ENCODE data around the gene CNST.
"Not testable (repeated sequence)": the region's sequence is repeated elsewhere in the genome, so short reads cannot be mapped to it uniquely, and the experiment has no call there.

Gene CNST

DNA sequence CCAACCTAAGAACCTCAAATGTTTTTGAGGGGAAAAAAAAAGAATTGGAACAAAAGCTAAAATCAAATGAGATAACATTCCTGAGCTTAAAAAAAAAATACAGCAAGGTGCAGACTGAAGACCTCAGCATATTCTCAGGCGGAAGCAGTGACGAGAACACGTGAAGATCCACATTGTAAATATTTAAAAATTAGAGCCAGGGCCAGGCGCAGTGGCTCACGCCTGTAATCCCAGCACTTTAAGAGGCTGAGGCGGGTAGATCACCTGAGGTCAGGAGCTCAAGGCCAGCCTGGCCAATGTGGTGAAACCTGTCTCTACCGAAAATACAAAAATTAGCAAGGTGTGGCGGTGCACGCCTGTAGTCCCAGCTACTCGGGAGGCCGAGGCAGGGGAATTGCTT lies 15.9 kb upstream of the CNST start:
- TF ChIP-seq, protein P1, sequence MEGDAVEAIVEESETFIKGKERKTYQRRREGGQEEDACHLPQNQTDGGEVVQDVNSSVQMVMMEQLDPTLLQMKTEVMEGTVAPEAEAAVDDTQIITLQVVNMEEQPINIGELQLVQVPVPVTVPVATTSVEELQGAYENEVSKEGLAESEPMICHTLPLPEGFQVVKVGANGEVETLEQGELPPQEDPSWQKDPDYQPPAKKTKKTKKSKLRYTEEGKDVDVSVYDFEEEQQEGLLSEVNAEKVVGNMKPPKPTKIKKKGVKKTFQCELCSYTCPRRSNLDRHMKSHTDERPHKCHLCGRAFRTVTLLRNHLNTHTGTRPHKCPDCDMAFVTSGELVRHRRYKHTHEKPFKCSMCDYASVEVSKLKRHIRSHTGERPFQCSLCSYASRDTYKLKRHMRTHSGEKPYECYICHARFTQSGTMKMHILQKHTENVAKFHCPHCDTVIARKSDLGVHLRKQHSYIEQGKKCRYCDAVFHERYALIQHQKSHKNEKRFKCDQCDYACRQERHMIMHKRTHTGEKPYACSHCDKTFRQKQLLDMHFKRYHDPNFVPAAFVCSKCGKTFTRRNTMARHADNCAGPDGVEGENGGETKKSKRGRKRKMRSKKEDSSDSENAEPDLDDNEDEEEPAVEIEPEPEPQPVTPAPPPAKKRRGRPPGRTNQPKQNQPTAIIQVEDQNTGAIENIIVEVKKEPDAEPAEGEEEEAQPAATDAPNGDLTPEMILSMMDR (IDR thresholded peaks at IDR 0.05; ENCODE audit: insufficient read depth, low read length, missing control alignments): no peak
- H3K4me3 ChIP-seq (ENCODE audit: low read depth, low read length): no peak overlapping the region
- ChIA-PET CTCF (interaction anchor here (1.3 to 1.4 kb wide), 2 partner anchors 14 to 139 kb away, joined by 3 to 4 read pairs; no protein-coding TSS in a partner anchor), POLR2A (no interaction called here)
- DNase-seq (ENCODE audit: low read depth, low spot score): no peak

DNA sequence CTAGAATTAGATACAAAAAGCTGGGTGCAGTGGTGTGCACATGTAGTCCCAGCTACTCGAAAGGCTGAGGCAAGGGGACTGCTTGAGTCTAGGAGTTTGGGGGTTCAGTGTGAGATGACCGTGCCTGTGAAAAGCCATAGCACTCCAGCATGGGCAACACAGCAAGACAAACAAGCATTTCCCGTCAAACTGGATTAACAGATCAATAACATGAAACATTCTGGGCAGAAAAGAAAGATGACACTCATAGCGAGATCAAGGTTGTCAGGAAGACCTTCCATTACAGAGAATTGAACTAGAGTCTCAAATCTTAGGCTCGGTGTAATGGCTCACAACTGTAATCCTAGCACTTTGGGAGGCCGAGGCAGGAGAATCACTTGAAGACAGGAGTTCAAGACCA lies 14.1 kb upstream of the CNST start:
- ChIA-PET CTCF (no interaction called here), POLR2A (no interaction called here)
- H3K4me3 ChIP-seq (ENCODE audit: low read depth, low read length): no peak overlapping the region
- no peak for DNase-seq (ENCODE audit: low read depth, low spot score)
- TF ChIP-seq, protein P1 (IDR thresholded peaks at IDR 0.05; ENCODE audit: insufficient read depth, low read length, missing control alignments): no peak

DNA sequence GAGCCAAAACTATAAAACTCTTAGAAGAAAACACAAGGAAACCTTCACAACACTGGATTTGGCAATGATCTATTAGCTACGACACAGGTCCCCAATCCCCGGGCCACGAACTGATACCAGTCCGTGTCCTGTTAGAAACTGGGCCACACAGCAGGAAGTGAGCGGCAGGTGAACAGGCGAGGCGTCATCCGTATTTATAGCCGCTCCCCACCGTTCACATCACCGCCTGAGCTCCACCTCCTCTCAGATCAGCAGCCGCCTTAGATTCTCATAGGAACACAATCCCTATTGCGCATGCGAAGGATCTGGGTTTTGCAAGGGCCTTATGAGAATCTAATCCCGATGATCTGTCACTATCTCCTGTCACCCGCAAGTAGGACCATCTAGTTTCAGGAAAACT lies 12.1 kb upstream of the CNST start:
- CTCF ChIA-PET: no interaction called here
- DNase-seq (ENCODE audit: low read depth, low spot score): no peak

DNA sequence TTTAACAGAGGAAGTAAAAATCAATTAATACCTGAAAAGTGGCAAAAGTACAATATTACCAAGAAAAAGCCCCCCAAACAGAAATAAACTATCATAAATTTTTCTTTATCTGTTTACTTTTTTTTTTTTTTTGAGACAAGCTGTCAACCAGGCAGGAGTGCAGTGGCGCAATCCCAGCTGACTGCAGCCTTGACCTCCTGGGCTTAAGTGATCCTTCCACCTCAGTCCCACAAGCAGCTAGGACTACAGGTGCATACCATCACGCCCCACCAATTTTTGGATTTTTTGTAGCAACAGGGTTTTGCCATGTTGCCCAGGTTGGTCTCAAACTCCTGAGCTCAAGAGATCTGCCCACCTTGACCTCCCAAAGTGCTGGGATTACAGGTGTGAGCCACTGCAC lies 8.2 kb upstream of the CNST start:
- H3K4me3 ChIP-seq (ENCODE audit: low read depth, low read length): no peak overlapping the region
- TF ChIP-seq, protein P1 (IDR thresholded peaks at IDR 0.05; ENCODE audit: insufficient read depth, low read length, missing control alignments): no peak
- ChIA-PET CTCF (interaction anchor here (1.0 kb wide), 1 partner anchor 21 kb away, joined by 3 read pairs; no protein-coding TSS in a partner anchor), POLR2A (no interaction called here)
- no peak for DNase-seq (ENCODE audit: low read depth, low spot score)

More for the DNA sequence above, 12.1 kb upstream of the CNST start:
- TF ChIP-seq, protein P1 (IDR thresholded peaks at IDR 0.05; ENCODE audit: insufficient read depth, low read length, missing control alignments): no peak
- no peak overlapping the region for H3K4me3 ChIP-seq (ENCODE audit: low read depth, low read length)
- POLR2A ChIA-PET: no interaction called here

DNA sequence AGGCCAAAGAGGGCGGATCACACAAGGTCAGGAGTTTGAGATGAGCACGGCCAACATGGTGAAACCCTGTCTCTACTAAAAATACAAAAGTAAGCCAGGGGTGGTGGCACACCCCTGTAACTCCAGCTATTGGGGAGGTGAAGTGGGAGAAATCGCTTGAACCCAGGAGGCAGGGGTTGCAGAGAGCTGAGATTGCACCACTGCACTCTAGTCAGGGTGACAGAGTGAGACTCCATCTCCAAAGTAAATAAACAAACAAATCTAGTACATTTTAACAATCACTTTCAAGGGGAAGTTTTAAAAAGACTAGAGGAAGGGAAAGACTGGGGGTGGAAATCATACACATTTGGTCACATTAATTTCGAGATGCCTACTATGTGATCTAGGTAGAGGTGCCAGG lies 6.9 kb upstream of the CNST start:
- POLR2A ChIA-PET: no interaction called here
- DNase-seq (ENCODE audit: low read depth, low spot score): no peak
- CTCF ChIA-PET: interaction anchor here (0.5 to 2.1 kb wide), 2 partner anchors 130 to 1511 kb away, joined by 3 to 5 read pairs; no protein-coding TSS in a partner anchor
- no peak overlapping the region for H3K4me3 ChIP-seq (ENCODE audit: low read depth, low read length)
- TF ChIP-seq, protein P1 (IDR thresholded peaks at IDR 0.05; ENCODE audit: insufficient read depth, low read length, missing control alignments): no peak

DNA sequence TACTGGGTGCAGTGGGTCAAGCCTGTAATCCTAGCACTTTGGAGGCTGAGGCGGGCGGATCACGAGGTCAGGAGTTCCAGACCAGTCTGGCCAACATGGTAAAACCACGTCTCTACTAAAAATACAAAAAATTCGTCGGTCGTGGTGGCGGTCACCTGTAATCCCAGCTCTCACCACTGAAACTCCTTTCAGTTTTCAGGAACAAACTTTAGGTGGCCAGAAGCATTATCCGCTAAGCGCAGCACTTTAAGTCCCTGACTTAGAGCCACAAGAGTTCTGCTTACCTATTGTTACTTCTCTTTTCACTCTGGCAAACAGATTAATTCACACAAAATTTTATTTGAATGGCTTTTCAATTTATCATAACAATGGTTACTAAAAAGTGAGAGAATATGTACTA lies 5.4 kb upstream of the CNST start:
- POLR2A ChIA-PET; H3K4me3 ChIP-seq (ENCODE audit: low read depth, low read length); DNase-seq (ENCODE audit: low read depth, low spot score): not testable (repeated sequence)
- CTCF ChIA-PET: interaction anchor here (0.9 to 2.1 kb wide), 2 partner anchors 63 to 129 kb away, joined by 3 to 5 read pairs; no protein-coding TSS in a partner anchor

Measured in AG04449 (cell line).